WI38 (cell line): Measurements from ENCODE around the gene TMEM82.

Experiments used
- H3K4me3 ChIP-seq: 2 replicates; pipeline ENCODE4 v1.5.1; 2011; ENCODE audit warnings: low read depth, mild to moderate bottlenecking, control low read depth, low read length
- CTCF ChIP-seq: IDR thresholded peaks from 2 replicates; pipeline ENCODE4 v1.5.1; 2012; ENCODE audit warnings: low read depth, mild to moderate bottlenecking, control low read depth, low read length

The TMEM82 gene

GRCh38 chr1:15736038-15736891 lies 6.0 kb upstream of the TMEM82 start, which contains the start of gene SLC25A34:
Gene SLC25A34 (plus strand): TSS chr1:15736258. CDS start chr1:15736486, 228 bp downstream.
- TF ChIP-seq CTCF, result no peak
- H3K4me3 ChIP-seq, result no peak within 1 kb of the TSS

GRCh38 chr1:15736892-15737261 lies 5.4 kb upstream of the TMEM82 start:
- no peak overlapping the region for H3K4me3 ChIP-seq
- TF ChIP-seq CTCF, result no peak

- H3K4me3 ChIP-seq, result no peak overlapping the region
- no peak for TF ChIP-seq CTCF
Measured at GRCh38 chr1:15737324-15738319, 4.7 kb upstream of the TMEM82 start.

- H3K4me3 ChIP-seq, result no peak overlapping the region
- TF ChIP-seq CTCF, result no peak
Measured at GRCh38 chr1:15738416-15739113, 3.7 kb upstream of the TMEM82 start.

GRCh38 chr1:15739259-15739658 lies 3.0 kb upstream of the TMEM82 start:
- no peak for TF ChIP-seq CTCF
- no peak overlapping the region for H3K4me3 ChIP-seq

- TF ChIP-seq CTCF, result no peak
- no peak overlapping the region for H3K4me3 ChIP-seq
Measured at GRCh38 chr1:15739745-15740144, 2.6 kb upstream of the TMEM82 start.
